GM11168 (cell line): ENCODE results near the gene CCDC116.

Source experiments
- in situ Hi-C: fragments of 300-500 bp; cut with MboI; formaldehyde crosslinking; loops from one replicate; pipeline ENCODE4 v1.12.0; 2022; ENCODE audit warnings: low sequenced_read_pairs; ENCODE audit not compliant: unreplicated experiment

The CCDC116 gene

DNA sequence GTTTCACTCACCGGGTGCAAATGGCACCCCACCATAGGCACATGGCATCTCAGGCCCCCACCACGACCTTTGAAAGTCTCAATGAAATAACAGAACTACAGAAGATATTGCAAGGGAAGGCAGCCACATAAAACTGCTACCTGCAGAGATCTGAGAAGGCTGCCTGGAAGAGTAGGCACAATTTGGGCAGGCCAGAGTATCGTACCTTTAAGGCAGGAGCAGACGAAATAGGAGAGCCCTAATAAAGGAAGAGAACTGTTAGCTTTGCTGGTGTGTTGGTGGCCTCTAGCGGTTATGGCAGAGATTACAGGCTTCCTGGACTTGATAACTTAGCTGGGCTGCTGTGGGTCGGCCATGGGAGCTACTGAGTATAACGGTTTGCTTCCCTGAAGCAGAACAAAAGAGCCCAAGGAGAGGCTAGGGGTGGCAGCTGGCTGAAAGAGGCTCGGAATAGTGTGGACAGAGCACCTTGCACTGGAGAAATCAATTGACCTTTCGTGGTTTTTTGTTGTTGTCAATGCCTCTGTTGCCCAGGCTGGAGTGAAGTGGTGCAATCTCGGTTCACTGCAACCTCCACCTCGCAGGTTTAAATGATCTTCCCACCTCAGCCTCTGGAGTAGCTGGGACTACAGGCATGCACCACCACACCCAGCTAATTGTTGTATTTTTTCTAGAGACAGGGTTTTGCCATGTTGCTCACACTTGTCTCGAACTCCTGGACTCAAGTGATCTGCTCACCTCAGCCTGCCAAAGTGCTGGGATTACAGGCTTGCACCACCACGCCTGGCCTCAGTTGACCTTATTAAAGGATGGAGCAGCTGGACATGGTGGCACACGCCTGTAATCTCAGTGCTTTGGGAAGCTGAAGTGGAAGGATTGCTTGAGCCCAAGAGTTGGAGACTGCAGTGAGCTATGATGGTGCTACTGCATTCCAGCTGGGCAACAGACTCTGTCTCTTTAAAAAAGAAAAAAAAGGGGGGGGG, 14.3 kb downstream of the CCDC116 start:
- in situ Hi-C loops: no loop called here

- in situ Hi-C loops: no loop called here
Measured at GRCh38 chr22:21650280-21650679, 17.7 kb downstream of the CCDC116 start.

- in situ Hi-C loops: no loop called here
Measured at GRCh38 chr22:21650823-21651520, 18.4 kb downstream of the CCDC116 start.

DNA sequence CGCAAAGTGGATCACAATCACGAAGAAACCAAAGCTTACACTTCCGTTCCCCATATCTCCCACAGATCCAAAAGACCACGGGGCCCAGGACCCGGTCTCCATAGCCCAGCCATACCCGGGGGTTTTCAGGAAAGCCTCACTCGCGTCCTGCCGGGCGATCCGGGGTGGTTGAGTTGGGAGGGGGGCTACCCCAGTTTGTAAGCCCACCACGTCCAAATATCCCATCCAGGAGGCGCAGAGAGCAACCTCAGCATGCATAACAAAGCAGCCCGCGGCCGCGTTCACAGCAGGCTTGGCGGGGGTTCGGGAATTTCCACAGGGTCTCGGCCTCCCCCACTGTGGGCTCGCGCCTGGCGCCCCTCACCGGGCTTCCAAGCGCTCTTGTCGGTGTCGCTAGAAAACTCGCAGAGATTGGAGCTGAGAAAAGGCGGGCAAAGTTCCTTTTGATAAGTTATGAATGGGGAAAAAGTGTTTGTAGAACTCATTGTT, 19.0 kb downstream of the CCDC116 start:
- in situ Hi-C loops: no loop called here

- in situ Hi-C loops: no loop called here
Measured at GRCh38 chr22:21652010-21652546, 19.5 kb downstream of the CCDC116 start.

- in situ Hi-C loops: no loop called here
Measured at GRCh38 chr22:21652547-21653545, 20.3 kb downstream of the CCDC116 start.

GRCh38 chr22:21657020-21657359, 24.4 kb downstream of the CCDC116 start:
- in situ Hi-C loops: no loop called here

DNA sequence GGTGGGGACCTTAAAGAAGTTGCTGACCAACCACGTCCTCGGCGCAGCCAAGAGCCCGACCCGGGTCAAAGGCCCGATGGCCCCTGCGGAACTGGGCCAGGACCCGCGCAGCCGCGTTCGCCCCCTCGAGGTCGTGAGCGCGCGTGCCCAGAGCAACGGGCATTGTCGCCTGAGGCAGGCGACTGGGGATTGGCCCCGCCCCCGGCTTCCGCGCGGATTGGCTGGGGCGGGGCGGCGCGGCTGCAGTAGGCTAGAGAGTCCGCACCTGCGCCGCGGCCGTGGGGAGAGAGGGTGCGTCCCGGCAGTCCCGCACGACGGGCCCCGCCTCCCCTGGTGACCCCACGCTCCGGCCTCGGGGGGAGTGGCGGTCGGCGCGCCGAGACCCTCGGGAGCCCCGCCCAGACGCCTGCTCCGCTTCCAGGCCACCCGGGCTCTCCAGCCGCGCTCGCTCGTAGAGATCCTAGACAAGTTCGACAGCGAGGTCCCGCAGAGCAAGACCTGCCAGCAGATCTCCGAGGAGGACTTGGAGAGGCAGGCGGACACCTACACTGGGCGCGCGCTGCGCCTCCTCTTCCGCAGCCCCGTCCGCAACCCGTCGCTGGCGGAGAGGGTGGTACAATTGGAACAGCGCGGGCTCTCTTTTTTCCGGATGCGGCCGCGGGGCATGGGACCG, 24.9 kb downstream of the CCDC116 start:
- in situ Hi-C loops: no loop called here

- in situ Hi-C loops: no loop called here
Measured at GRCh38 chr22:21659864-21660525, 27.4 kb downstream of the CCDC116 start.

- in situ Hi-C loops: no loop called here
Measured at GRCh38 chr22:21660904-21661303, 28.3 kb downstream of the CCDC116 start.

DNA sequence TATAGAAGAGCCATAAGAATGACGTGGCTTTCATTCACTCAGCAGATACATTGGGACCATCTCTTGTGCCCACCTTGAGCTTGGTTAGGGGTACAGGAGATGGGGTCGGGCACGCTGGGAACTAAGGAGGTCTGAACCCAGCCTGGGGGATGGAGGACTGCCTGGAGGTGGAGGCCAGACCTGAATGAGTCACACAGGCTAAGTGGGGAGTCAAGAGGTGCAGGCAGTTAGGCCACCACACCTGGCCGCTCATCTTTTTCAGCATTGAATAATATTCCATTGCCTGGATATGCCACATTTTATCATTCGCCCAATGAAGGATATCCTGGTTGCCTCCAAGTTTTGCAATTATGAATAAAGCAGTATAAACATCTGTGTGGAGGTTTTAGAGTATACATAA, 29.4 kb downstream of the CCDC116 start:
- in situ Hi-C loops: no loop called here

DNA sequence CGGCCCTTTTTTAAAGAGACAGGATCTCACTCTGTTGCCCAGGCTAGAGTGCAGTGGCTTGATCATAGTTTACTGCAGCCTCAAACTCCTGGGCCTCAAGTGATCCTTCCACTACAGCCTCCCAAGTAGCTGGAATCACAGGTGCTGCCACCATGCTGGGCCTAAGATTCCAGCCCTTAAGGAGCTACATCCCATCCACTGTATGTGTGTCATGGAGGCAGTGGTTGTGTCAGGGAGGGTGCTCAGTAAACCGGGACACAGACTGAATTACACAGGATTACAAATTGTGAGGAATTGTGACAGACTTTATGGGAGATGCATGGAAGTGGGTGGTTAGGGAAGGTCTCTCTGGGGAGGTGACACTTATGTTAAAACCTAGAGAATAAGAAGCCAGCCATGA, 31.2 kb downstream of the CCDC116 start:
- in situ Hi-C loops: no loop called here

GRCh38 chr22:21665047-21665851, 32.7 kb downstream of the CCDC116 start:
- in situ Hi-C loops: no loop called here

- in situ Hi-C loops: no loop called here
Measured at GRCh38 chr22:21666786-21667185, 34.2 kb downstream of the CCDC116 start.

DNA sequence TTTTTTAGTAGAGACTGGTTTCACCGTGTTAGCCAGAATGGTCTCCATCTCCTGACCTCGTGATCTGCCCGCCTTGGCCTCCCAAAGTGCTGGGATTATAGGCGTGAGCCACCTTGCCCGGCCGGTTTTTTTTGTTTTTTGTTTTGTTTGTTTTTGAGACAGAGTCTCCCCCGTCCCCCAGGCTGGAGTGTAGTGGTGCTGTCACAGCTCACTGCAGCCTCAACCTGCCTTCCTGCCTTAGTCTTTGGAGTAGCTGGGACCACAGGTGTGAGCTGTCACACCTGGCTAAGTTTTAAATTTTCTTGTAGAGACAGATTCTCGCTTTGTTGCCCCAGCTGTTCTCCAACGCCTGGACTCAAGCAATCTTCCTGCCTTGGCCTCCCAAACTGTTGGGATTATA, 36.5 kb downstream of the CCDC116 start:
- in situ Hi-C loops: no loop called here

DNA sequence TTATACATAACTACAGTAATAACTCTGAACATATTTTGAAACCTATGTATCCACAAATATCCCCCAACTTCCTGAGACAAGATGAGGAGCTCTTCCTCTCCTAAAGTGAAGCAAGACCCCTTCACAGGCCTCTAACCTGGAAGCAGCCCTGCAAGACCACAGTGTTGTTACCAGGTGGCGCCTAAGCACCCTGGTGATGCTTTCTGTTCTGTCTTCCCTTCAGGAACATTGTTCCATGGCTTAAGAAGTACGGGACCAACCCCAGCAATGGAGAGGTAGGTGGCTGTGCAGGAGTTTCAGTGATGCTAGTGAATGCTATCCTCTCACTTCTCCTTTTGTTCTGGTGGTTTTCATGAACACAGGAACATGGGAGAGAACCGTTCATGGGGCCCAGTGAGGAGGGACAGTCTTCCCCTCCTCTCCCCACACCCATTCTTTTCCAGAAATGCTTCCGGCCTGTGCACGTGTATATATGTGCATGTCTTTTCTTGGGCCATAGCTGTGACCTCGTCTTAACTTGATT, 39.6 kb downstream of the CCDC116 start:
- in situ Hi-C loops: no loop called here

DNA sequence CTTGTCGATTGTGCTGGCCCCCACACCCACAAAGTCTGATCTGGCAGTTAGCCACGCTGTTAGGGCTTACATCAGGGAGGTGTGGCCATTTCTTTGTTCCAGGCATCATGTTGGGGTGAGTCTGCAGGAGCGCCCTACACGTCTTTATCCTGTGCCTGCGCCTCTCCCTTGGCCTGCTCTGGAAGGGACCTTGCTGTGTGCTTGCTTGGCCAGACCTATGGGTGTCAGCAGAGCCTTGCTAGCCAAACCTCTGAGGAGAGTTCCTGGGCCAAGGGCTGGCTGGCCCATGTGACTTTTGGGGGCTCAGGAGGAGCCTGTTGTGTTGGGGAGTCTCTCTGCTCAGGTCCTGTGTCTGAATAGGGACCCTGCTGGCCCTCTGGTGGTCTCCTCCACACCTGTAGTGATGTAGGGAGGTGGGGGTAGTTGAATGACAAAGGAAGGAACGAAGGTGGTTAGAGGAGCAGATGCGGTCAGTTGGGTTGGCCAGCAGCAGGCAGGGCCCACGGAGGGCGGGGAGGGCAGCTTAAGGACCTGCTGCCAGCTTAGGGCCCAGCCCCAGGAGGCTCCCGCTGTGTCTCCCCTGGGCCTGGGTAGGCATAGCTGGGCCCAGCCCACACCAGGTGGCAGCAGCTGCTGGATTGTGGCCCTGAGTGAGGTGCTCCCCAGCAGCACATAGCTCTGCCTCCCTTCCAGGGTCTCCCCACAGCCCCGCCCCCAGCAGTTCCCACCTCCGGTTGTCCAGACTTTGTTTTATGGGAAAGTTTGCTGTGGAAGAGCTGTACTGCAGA, 41.2 kb downstream of the CCDC116 start:
- in situ Hi-C loops: no loop called here
